Measurements from ENCODE around the gene C2orf49.

GRCh38 chr2:105358593-105358992 lies 21.3 kb downstream of the C2orf49 start:
- TF ChIP-seq EZH2 (IDR thresholded peaks at IDR 0.05; ENCODE audit: borderline replicate concordance, low read depth, low read length, severe bottlenecking) (no peak), CTCF (IDR thresholded peaks at IDR 0.05; ENCODE audit: extremely low read depth in 1 of 2, insufficient read depth in 1 of 2, low read depth in 1 of 2, low read length in 2 of 2) (no peak), POLR2AphosphoS5 (IDR thresholded peaks at IDR 0.05; ENCODE audit: insufficient read depth, low read depth, low read length) (no peak), POLR2A (IDR thresholded peaks at IDR 0.05; ENCODE audit: low read depth, low read length) (peak; percentile 31), MAX (IDR thresholded peaks at IDR 0.05; ENCODE audit: insufficient read depth, insufficient read length) (no peak)

Measured in endothelial cell of umbilical vein (primary cell).